ENCODE data around the gene RASGRF1. TPM values are rescaled to one million over a fixed set of nuclear protein-coding genes. Genes with fewer than 3 reads are reported as not detected.

RASGRF1 gene
- total RNA-seq, 4 donors from 2014 or later = not detected

DNA sequence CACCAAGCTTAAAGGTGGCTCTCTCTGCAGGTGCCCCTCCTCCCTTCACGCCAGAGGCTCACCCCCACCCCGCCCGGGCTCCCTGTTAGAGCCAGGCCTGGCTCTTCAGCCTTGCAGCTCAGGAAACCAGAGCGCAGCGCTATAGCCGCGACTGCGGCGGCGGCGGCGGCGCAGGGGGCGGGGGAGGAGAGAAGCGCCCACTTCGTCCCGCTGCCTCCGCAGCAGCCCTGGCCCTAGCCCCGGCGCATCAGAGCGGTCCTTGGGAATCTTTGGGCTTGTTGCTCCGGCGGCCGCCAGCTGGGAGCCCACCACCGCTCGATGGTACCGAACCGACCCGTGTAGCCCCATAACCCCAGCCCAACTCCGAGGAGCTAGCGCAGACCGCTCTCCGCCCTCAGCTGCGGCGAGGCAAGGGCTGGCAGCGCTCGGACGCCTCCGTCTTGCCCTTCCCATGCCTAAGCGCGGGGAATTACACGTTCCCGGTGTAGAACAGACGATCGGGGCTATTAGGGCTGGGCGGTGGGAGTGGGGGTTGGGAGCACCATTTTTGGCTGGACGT is 1.2 kb downstream of the RASGRF1 start:
- Histone ChIP-seq H3K9me3 (no peaks in the 10 kb centered on the region), H3K27ac (no peak overlapping the region), H3K36me3 (no peaks in the 10 kb centered on the region), H3K4me1 (peaks cover 4 to 12% of the 10 kb centered on the region in 2 donors), H3K4me3 (no peak overlapping the region), H3K27me3 (peaks cover 70 to 87% (median 71%) of the 10 kb centered on the region in 3 donors)
- in situ Hi-C loops (cut with MboI; ENCODE audit: low sequenced_read_pairs in 4 of 4) = no loop called here
- intact Hi-C loops (cut with DNase I; ENCODE audit: low total_unique reads) = no loop called here
- DNase-seq = no peak
- TF ChIP-seq POLR2A (IDR thresholded peaks at IDR 0.05) = no peak
- TF ChIP-seq, protein P1, sequence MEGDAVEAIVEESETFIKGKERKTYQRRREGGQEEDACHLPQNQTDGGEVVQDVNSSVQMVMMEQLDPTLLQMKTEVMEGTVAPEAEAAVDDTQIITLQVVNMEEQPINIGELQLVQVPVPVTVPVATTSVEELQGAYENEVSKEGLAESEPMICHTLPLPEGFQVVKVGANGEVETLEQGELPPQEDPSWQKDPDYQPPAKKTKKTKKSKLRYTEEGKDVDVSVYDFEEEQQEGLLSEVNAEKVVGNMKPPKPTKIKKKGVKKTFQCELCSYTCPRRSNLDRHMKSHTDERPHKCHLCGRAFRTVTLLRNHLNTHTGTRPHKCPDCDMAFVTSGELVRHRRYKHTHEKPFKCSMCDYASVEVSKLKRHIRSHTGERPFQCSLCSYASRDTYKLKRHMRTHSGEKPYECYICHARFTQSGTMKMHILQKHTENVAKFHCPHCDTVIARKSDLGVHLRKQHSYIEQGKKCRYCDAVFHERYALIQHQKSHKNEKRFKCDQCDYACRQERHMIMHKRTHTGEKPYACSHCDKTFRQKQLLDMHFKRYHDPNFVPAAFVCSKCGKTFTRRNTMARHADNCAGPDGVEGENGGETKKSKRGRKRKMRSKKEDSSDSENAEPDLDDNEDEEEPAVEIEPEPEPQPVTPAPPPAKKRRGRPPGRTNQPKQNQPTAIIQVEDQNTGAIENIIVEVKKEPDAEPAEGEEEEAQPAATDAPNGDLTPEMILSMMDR (IDR thresholded peaks at IDR 0.05 in 4 of 5, conservative IDR thresholded peaks at IDR 0.05 in 1 of 5) = no peak
- ATAC-seq = no peak

DNA sequence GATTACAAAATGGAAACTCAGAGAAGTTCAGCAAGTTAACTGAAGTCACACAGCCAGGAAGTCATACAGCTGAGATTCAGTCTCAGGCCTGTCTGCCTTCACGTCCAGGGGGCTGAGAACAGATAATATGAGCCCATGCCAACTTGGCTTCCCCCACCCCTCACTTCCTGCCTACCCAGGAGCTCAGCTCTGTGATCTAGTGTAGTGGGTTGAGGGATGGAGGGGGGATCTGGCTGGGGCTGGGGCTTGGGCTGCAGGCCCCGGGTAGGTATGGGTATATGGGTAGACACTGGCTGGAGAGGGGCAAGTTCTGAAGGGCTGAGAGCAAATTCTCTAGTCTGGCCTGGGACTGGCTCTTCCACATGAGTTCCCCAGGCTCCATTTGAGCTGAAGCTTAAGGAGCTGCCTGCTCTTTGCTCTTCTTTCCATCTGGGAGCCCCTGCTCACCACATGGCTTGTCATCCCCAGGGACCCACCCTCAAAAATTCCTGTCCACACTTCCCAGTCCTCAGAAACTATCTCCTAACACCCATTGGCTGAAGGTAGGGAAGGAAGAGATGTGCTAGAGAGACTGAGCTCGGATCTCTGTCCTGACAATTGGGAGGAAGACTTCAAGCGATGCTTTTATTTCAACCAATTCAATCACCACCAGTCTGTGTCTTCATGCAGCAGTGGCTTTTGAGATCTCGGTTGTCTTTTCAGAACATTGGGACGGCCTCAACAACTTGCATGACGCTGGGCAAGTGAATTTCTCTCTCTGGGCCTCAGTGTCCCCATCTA is 2.0 kb downstream of the RASGRF1 start:
- Histone ChIP-seq H3K27ac (no peak overlapping the region), H3K4me1 (peaks cover 4 to 12% of the 10 kb centered on the region in 2 donors), H3K27me3 (peaks cover 70 to 85% (median 75%) of the 10 kb centered on the region in 3 donors), H3K9me3 (no peaks in the 10 kb centered on the region), H3K36me3 (no peaks in the 10 kb centered on the region), H3K4me3 (no peak overlapping the region)
- in situ Hi-C loops (cut with MboI; ENCODE audit: low sequenced_read_pairs in 4 of 4) = no loop called here
- TF ChIP-seq, protein P1 (IDR thresholded peaks at IDR 0.05 in 4 of 5, conservative IDR thresholded peaks at IDR 0.05 in 1 of 5) = no peak
- no peak for TF ChIP-seq POLR2A (IDR thresholded peaks at IDR 0.05)
- intact Hi-C loops (cut with DNase I; ENCODE audit: low total_unique reads) = no loop called here
- ATAC-seq (no peak), DNase-seq (no peak)

DNA sequence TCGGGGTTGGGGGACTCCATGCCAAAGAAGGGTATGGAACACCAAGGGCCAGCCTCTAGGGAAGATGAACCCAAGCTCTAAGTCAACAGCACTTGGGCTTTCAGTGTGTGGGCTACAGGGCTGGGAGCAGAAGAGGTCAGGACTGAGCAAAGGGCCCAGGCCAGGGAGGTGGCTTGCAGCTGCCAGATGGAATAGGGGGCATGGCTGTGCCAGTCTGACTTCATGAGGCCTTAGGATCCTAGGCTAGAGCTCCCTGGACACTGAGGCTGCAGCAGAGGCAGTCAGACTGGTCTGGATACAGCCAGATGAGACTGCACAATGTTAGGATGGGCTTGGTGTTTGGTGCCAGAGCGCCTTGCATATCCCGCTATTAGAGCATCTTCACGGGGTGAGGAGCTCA is 3.8 kb downstream of the RASGRF1 start:
- Histone ChIP-seq H3K9me3 (no peaks in the 10 kb centered on the region), H3K36me3 (no peaks in the 10 kb centered on the region), H3K27me3 (peaks cover 56 to 75% (median 59%) of the 10 kb centered on the region in 3 donors), H3K27ac (no peak overlapping the region), H3K4me3 (no peak overlapping the region), H3K4me1 (peaks cover 4 to 12% of the 10 kb centered on the region in 2 donors)
- DNase-seq = no peak
- no peak for TF ChIP-seq POLR2A (IDR thresholded peaks at IDR 0.05)
- TF ChIP-seq, protein P1 (IDR thresholded peaks at IDR 0.05 in 4 of 5, conservative IDR thresholded peaks at IDR 0.05 in 1 of 5) = no peak
- intact Hi-C loops (cut with DNase I; ENCODE audit: low total_unique reads) (no loop called here), in situ Hi-C loops (cut with MboI; ENCODE audit: low sequenced_read_pairs in 4 of 4) (no loop called here)
- ATAC-seq = no peak

DNA sequence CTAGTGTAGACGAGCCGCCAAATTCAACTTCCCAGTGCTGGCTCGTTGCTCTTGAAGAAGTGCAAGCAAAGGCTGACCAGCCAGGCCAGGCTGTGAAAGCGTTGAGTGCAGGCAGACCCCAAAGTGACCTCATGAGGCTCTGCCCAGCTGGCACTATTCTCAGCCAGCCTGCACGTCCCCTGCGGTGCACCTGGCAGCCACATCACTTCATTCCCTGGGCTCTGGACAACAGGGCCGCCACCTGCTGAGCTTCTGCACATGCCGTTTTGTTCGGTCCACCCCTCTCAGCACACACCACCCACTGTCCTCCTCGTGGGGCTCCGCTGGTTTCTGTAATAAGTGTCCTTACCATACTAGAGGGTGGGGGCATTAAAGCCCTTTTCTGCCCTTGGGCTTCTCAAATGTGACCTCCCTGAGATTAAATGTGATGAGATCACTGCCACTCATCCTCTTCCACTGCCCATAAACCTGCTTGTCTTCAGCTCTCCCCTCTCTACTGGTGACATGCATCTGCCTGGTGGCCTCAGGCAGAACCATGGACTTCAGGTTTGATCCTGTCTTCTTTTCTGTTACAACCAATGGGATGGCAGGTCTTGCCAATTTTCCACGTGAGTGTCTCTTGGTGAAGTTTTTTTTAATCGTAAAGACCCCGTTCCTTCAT is 6.1 kb downstream of the RASGRF1 start:
- ATAC-seq (no peak), DNase-seq (no peak)
- H3K4me3 ChIP-seq = no peak overlapping the region
- in situ Hi-C loops (cut with MboI; ENCODE audit: low sequenced_read_pairs in 4 of 4) = no loop called here
- H3K4me1 ChIP-seq = no peaks in the 10 kb centered on the region
- H3K36me3 ChIP-seq = no peaks in the 10 kb centered on the region
- intact Hi-C loops (cut with DNase I; ENCODE audit: low total_unique reads) = no loop called here
- no peaks in the 10 kb centered on the region for H3K9me3 ChIP-seq
- H3K27me3 ChIP-seq = peaks cover 35 to 53% (median 38%) of the 10 kb centered on the region in 3 donors
- H3K27ac ChIP-seq = no peak overlapping the region
- TF ChIP-seq, protein P1 (IDR thresholded peaks at IDR 0.05 in 4 of 5, conservative IDR thresholded peaks at IDR 0.05 in 1 of 5) = no peak
- TF ChIP-seq POLR2A (IDR thresholded peaks at IDR 0.05) = no peak
